ENCODE data around the gene SRPK3. TPM values are rescaled to one million over a fixed set of nuclear protein-coding genes. Genes with fewer than 3 reads are reported as not detected.

SRPK3 gene
- total and polyA plus RNA-seq, 2 experiments from 2014 or later, result 0.15 TPM; not detected in 1

DNA sequence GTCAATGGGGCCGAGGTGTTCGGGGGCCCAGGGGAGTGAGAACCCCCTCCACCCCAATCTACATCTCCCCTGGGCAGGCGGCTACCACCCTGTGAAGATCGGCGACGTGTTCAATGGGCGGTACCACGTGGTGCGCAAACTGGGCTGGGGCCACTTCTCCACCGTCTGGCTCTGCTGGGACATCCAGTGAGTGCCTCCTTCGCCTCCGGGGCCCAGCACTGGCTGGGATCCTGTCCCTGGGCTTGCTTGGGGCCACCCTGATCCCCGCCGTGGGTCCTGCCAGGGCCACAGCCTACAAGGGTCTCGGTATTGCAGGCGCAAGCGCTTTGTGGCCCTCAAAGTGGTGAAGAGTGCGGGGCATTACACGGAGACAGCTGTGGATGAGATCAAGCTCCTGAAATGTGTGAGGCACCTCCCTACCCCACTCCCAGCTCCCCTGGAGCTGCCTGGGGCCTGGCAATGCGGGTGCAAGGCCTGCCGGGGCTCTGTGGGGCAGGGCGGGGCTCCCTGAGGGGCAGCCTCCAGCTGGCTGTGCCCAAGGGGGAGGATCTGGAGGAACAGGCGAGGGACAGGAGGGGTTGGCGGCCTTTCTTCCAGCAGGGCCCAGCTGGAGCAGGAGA lies 697 bp downstream of the SRPK3 start (continued):
- TF ChIP-seq JUNB (IDR thresholded peaks at IDR 0.05; ENCODE audit: unreplicated experiment), result no peak

DNA sequence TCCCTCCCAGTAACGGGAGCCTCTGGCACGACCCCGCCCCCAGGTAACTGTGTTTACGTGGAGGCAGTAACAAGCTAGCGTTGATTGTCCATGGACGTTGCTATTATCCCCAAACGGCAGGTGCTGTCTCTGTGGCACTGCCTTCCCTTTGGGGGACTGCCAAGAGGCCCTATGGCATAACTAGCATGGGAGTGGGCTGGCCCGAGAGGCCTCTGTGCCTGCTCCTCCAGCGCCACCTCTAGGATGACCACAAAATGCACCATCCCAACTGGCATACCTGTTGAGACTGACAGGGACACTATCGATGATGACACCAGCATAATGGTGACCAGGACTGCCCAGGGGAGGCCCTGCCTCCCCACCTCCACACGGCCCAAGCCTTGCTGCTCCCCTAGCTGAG lies 1.5 kb downstream of the SRPK3 start:
- H3K27ac ChIP-seq (ENCODE audit: low read depth), result no peak overlapping the region
- H3K79me2 ChIP-seq (replicated peaks; ENCODE audit: insufficient read depth), result no peaks in the 10 kb centered on the region
- H3K36me3 ChIP-seq (ENCODE audit: insufficient read depth), result no peaks in the 10 kb centered on the region
- H3K27me3 ChIP-seq (ENCODE audit: insufficient read depth), result no peaks in the 10 kb centered on the region
- H3K4me2 ChIP-seq, result no peak overlapping the region
- no peaks in the 10 kb centered on the region for H3K9me2 ChIP-seq (ENCODE audit: insufficient read depth)
- ATAC-seq (peak; percentile 53), DNase-seq (ENCODE audit: low spot score) (peak; percentile 56)
- peaks cover 7% of the 10 kb centered on the region for H3K27me3 Mint-ChIP-seq (ENCODE audit: insufficient read depth, low read depth, poor library complexity)
- H3K4me3 Mint-ChIP-seq, result no peak overlapping the region
- peaks cover 3% of the 10 kb centered on the region; the same call in 1 of the 3 replicates for H3K36me3 Mint-ChIP-seq (ENCODE audit: low read depth)
- H3K4me1 Mint-ChIP-seq, result peaks cover 7% of the 10 kb centered on the region; the same call in 2 of the 3 replicates
- no peaks in the 10 kb centered on the region for H3K9me3 Mint-ChIP-seq
- no peak overlapping the region for H2AFZ ChIP-seq
- no peak overlapping the region for H3K4me3 ChIP-seq
- H3F3A ChIP-seq (replicated peaks; ENCODE audit: low read depth), result no peaks in the 10 kb centered on the region
- H3K27ac Mint-ChIP-seq, result no peak overlapping the region
- H3K4me1 ChIP-seq (ENCODE audit: insufficient read depth), result no peaks in the 10 kb centered on the region
- TF ChIP-seq CREB1 (CRISPR knock-in tag; IDR thresholded peaks at IDR 0.05; ENCODE audit: low read depth), result no peak
- TF ChIP-seq, protein P1, sequence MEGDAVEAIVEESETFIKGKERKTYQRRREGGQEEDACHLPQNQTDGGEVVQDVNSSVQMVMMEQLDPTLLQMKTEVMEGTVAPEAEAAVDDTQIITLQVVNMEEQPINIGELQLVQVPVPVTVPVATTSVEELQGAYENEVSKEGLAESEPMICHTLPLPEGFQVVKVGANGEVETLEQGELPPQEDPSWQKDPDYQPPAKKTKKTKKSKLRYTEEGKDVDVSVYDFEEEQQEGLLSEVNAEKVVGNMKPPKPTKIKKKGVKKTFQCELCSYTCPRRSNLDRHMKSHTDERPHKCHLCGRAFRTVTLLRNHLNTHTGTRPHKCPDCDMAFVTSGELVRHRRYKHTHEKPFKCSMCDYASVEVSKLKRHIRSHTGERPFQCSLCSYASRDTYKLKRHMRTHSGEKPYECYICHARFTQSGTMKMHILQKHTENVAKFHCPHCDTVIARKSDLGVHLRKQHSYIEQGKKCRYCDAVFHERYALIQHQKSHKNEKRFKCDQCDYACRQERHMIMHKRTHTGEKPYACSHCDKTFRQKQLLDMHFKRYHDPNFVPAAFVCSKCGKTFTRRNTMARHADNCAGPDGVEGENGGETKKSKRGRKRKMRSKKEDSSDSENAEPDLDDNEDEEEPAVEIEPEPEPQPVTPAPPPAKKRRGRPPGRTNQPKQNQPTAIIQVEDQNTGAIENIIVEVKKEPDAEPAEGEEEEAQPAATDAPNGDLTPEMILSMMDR (conservative IDR thresholded peaks at IDR 0.05; ENCODE audit: low read depth in 2 of 2), result peak; percentile 31 to 61
- no peaks in the 10 kb centered on the region for H4K20me1 ChIP-seq (replicated peaks; ENCODE audit: insufficient read depth)

DNA sequence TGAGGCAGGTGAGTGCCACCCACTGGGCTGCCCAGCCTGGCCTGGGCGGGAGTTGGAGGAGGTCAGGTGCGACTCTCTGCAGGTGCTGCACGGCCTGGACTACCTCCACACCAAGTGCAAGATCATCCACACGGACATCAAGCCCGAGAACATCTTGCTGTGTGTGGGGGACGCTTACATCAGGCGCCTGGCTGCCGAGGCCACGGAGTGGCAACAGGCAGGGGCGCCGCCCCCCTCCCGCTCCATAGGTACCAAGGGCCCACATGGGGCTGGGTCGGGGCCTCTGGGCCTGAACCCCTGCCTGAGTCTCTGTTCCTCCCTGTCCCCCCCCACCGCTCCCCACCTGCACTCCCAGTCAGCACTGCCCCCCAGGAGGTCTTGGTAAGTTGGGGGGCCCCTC lies 2.0 kb downstream of the SRPK3 start:
- Histone ChIP-seq H3K9me2 (ENCODE audit: insufficient read depth) (no peaks in the 10 kb centered on the region), H3K4me2 (no peak overlapping the region), H3F3A (replicated peaks; ENCODE audit: low read depth) (no peaks in the 10 kb centered on the region), H3K27ac (ENCODE audit: low read depth) (no peak overlapping the region), H3K27me3 (ENCODE audit: insufficient read depth) (no peaks in the 10 kb centered on the region), H4K20me1 (replicated peaks; ENCODE audit: insufficient read depth) (no peaks in the 10 kb centered on the region), H3K36me3 (ENCODE audit: insufficient read depth) (no peaks in the 10 kb centered on the region), H3K4me1 (ENCODE audit: insufficient read depth) (no peaks in the 10 kb centered on the region), H3K79me2 (replicated peaks; ENCODE audit: insufficient read depth) (no peaks in the 10 kb centered on the region), H3K4me3 (no peak overlapping the region), H2AFZ (no peak overlapping the region)
- H3K4me1 Mint-ChIP-seq, result peaks cover 7% of the 10 kb centered on the region; the same call in 2 of the 3 replicates
- peaks cover 3% of the 10 kb centered on the region; the same call in 1 of the 3 replicates for H3K36me3 Mint-ChIP-seq (ENCODE audit: low read depth)
- H3K4me3 Mint-ChIP-seq, result no peak overlapping the region
- no peaks in the 10 kb centered on the region for H3K9me3 Mint-ChIP-seq
- DNase-seq (ENCODE audit: low spot score) (no peak), ATAC-seq (no peak)
- peaks cover 7% of the 10 kb centered on the region for H3K27me3 Mint-ChIP-seq (ENCODE audit: insufficient read depth, low read depth, poor library complexity)
- H3K27ac Mint-ChIP-seq, result no peak overlapping the region
- TF ChIP-seq NANOG (IDR thresholded peaks at IDR 0.05; ENCODE audit: borderline replicate concordance) (no peak), POLR2AphosphoS5 (IDR thresholded peaks at IDR 0.05; ENCODE audit: low read depth) (no peak)

DNA sequence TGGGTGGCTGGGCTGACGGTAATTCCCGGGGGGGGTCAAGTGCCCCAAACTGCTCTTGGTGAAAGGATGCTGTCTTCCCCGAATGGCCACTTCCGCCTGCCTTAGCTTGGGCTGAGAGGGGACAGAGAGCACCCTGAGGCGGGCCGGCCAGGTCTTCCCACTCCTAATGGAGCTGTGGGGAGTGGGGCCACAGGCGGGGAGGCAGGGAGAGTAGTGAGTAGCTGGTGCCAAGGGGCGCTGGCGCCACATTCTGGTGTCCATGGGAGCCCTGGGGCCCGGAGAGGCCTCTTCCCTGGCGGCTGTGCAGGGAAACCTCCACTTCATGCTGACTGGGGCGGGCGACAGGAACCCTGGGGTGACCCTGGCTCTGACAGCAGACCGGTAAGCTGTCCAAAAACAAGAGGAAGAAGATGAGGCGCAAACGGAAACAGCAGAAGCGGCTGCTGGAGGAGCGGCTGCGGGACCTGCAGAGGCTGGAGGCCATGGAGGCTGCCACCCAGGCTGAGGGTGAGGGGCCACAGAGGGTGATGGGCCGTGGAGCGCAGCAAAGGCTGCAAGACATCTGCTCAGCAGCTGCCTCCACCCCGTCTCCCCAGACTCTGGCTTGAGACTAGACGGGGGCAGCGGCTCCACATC lies 2.7 kb downstream of the SRPK3 start:
- no peaks in the 10 kb centered on the region for H3K27me3 ChIP-seq (ENCODE audit: insufficient read depth)
- TF ChIP-seq JUNB (IDR thresholded peaks at IDR 0.05; ENCODE audit: unreplicated experiment), result no peak
- TF ChIP-seq STAT1 (IDR thresholded peaks at IDR 0.05; ENCODE audit: unreplicated experiment), result no peak
- TF ChIP-seq, protein P1 (conservative IDR thresholded peaks at IDR 0.05; ENCODE audit: low read depth in 2 of 2), result no peak
- TF ChIP-seq CREB1 (CRISPR knock-in tag; IDR thresholded peaks at IDR 0.05; ENCODE audit: low read depth), result no peak
- TF ChIP-seq ZNF331 (CRISPR knock-in tag; IDR thresholded peaks at IDR 0.05; ENCODE audit: low read depth), result no peak
- TF ChIP-seq EZH2 (IDR thresholded peaks at IDR 0.05; ENCODE audit: low read depth, unreplicated experiment), result no peak

More for the DNA sequence above, 2.7 kb downstream of the SRPK3 start:
- Histone ChIP-seq H2AFZ (no peak overlapping the region), H3K4me3 (no peak overlapping the region), H3K36me3 (ENCODE audit: insufficient read depth) (no peaks in the 10 kb centered on the region), H3F3A (replicated peaks; ENCODE audit: low read depth) (no peaks in the 10 kb centered on the region), H3K4me1 (ENCODE audit: insufficient read depth) (no peaks in the 10 kb centered on the region), H3K4me2 (no peak overlapping the region), H4K20me1 (replicated peaks; ENCODE audit: insufficient read depth) (no peaks in the 10 kb centered on the region), H3K79me2 (replicated peaks; ENCODE audit: insufficient read depth) (no peaks in the 10 kb centered on the region), H3K27ac (ENCODE audit: low read depth) (no peak overlapping the region), H3K9me2 (ENCODE audit: insufficient read depth) (no peaks in the 10 kb centered on the region)
- H3K27me3 Mint-ChIP-seq (ENCODE audit: insufficient read depth, low read depth, poor library complexity), result peaks cover 7% of the 10 kb centered on the region
- peaks cover 3% of the 10 kb centered on the region; the same call in 1 of the 3 replicates for H3K36me3 Mint-ChIP-seq (ENCODE audit: low read depth)
- H3K4me1 Mint-ChIP-seq, result peaks cover 7% of the 10 kb centered on the region; the same call in 2 of the 3 replicates
- no peak overlapping the region for H3K27ac Mint-ChIP-seq
- no peaks in the 10 kb centered on the region for H3K9me3 Mint-ChIP-seq
- no peak overlapping the region for H3K4me3 Mint-ChIP-seq
- no peak for ATAC-seq
- DNase-seq (ENCODE audit: low spot score), result no peak
